Measurements from ENCODE around the gene NDUFAB1.

The NDUFAB1 gene

DNA sequence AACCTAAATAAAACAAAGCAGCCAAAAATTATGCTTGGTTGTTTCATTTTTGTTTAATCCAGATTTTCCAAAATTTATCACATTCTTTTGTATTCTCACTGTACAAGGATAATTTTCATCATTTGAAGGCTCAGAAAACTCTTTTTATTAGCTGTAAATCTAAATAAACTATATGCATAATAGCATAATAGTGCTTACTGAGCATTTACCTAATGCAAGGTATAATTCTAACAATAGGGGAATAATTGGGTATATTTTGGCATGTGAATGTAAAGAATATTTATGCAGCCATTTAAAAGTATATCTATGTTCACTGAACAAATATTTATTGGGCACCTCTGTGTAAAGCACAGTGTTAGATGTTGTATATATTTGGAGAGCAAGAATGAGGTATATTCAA is 28.0 kb upstream of the NDUFAB1 start (continued):
- no peak for TF ChIP-seq ZNF830 (tag by site-specific recombination; IDR thresholded peaks at IDR 0.05; ENCODE audit: low read depth)
- no peak for TF ChIP-seq ZNF280D (tag by site-specific recombination; IDR thresholded peaks at IDR 0.05)
- TF ChIP-seq, protein P1, sequence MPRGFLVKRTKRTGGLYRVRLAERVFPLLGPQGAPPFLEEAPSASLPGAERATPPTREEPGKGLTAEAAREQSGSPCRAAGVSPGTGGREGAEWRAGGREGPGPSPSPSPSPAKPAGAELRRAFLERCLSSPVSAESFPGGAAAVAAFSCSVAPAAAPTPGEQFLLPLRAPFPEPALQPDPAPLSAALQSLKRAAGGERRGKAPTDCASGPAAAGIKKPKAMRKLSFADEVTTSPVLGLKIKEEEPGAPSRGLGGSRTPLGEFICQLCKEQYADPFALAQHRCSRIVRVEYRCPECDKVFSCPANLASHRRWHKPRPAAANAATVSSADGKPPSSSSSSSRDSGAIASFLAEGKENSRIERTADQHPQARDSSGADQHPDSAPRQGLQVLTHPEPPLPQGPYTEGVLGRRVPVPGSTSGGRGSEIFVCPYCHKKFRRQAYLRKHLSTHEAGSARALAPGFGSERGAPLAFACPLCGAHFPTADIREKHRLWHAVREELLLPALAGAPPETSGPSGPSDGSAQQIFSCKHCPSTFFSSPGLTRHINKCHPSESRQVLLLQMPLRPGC (tag by site-specific recombination; IDR thresholded peaks at IDR 0.05): no peak
- no peak for TF ChIP-seq ZSCAN4 (tag by site-specific recombination; IDR thresholded peaks at IDR 0.05)
- no peak for TF ChIP-seq ZNF768 (tag by site-specific recombination; IDR thresholded peaks at IDR 0.05)
- no peak for TF ChIP-seq KLF17 (tag by site-specific recombination; IDR thresholded peaks at IDR 0.05)
- no peak for TF ChIP-seq PBX3 (CRISPR knock-in tag; IDR thresholded peaks at IDR 0.05)

- Histone ChIP-seq H3K9me3 (ENCODE audit: control insufficient read depth, insufficient read depth, low read depth, low read length) (no peaks in the 10 kb centered on the region), H3K4me1 (ENCODE audit: control insufficient read depth, insufficient read depth, low read length) (no peaks in the 10 kb centered on the region), H3K4me3 (ENCODE audit: low read depth, low read length) (no peak overlapping the region), H3K36me3 (ENCODE audit: control insufficient read depth in 2 of 2, insufficient read depth in 1 of 2, low read length in 2 of 2) (peaks cover 28 to 71% of the 10 kb centered on the region in 2 experiments), H3K27ac (ENCODE audit: extremely low read depth, low read depth, low read length) (no peak overlapping the region)
- CTCF ChIA-PET: interaction anchor here (1.6 kb wide), 1 partner anchor 19 kb away, joined by 7 read pairs; the partner anchor contains the start of gene NDUFAB1
- TF ChIP-seq ZNF114 (tag by site-specific recombination; IDR thresholded peaks at IDR 0.05) (no peak), KLF9 (tag by site-specific recombination; IDR thresholded peaks at IDR 0.05; ENCODE audit: low read depth) (no peak), TCF7L2 (IDR thresholded peaks at IDR 0.05; ENCODE audit: borderline replicate concordance, low read depth, low read length) (no peak), ZNF292 (tag by site-specific recombination; IDR thresholded peaks at IDR 0.05; ENCODE audit: borderline replicate concordance, low read depth) (no peak), ZNF624 (tag by site-specific recombination; IDR thresholded peaks at IDR 0.05) (no peak), ZNF670 (tag by site-specific recombination; IDR thresholded peaks at IDR 0.05; ENCODE audit: low read depth) (no peak), GLI2 (tag by site-specific recombination; IDR thresholded peaks at IDR 0.05; ENCODE audit: borderline replicate concordance, low read depth) (no peak), BCL11B (tag by site-specific recombination; IDR thresholded peaks at IDR 0.05; ENCODE audit: low read depth) (no peak), ATF2 (tag by site-specific recombination; IDR thresholded peaks at IDR 0.05; ENCODE audit: low read depth) (no peak), ZNF37A (tag by site-specific recombination; IDR thresholded peaks at IDR 0.05) (no peak), HOXA7 (CRISPR knock-in tag; IDR thresholded peaks at IDR 0.05; ENCODE audit: borderline replicate concordance) (no peak), ZNF514 (tag by site-specific recombination; IDR thresholded peaks at IDR 0.05) (no peak), ZNF529 (tag by site-specific recombination; IDR thresholded peaks at IDR 0.05; ENCODE audit: insufficient replicate concordance) (no peak), ZNF707 (tag by site-specific recombination; IDR thresholded peaks at IDR 0.05) (no peak), ZNF366 (tag by site-specific recombination; conservative IDR thresholded peaks at IDR 0.05) (no peak), ZNF214 (tag by site-specific recombination; IDR thresholded peaks at IDR 0.05; ENCODE audit: borderline replicate concordance) (no peak), REPIN1 (tag by site-specific recombination; IDR thresholded peaks at IDR 0.05; ENCODE audit: low read depth) (no peak)
- POLR2A ChIA-PET: no interaction called here
Observed at GRCh38 chr16:23615805-23616204, 19.7 kb upstream of the NDUFAB1 start.

Measured in HEK293 (cell line).